GM18868 (cell line): Measurements from ENCODE around the gene GRIK4.
A peak's percentile ranks its signal among the peaks of the same experiment; 100 is the strongest.
"Not testable (repeated sequence)": the region's sequence is repeated elsewhere in the genome, so short reads cannot be mapped to it uniquely, and the experiment has no call there.

Experiments used
- ATAC-seq: cut with Tn5 transposase; IDR thresholded peaks from one replicate; pipeline ENCODE4 v1.9.1; 2021; ENCODE audit warnings: mild to moderate bottlenecking, moderate library complexity; ENCODE audit not compliant: unreplicated experiment

The GRIK4 gene

GRCh38 chr11:120571476-120571875 is 59.9 kb downstream of the GRIK4 start:
- no peak for ATAC-seq

GRCh38 chr11:120573756-120574354 is 62.3 kb downstream of the GRIK4 start:
- no peak for ATAC-seq

- no peak for ATAC-seq
Measured at GRCh38 chr11:120574876-120575275, 63.3 kb downstream of the GRIK4 start.

- no peak for ATAC-seq
Measured at GRCh38 chr11:120575461-120575860, 63.9 kb downstream of the GRIK4 start.

GRCh38 chr11:120576606-120577005 is 65.1 kb downstream of the GRIK4 start:
- ATAC-seq = no peak

GRCh38 chr11:120577041-120577440 is 65.5 kb downstream of the GRIK4 start:
- no peak for ATAC-seq

- no peak for ATAC-seq
Measured at GRCh38 chr11:120577624-120578363, 66.2 kb downstream of the GRIK4 start.

GRCh38 chr11:120578596-120579154 is 67.1 kb downstream of the GRIK4 start:
- ATAC-seq = no peak

GRCh38 chr11:120579611-120580031 is 68.1 kb downstream of the GRIK4 start:
- ATAC-seq = peak; percentile 63

GRCh38 chr11:120581313-120581712 is 69.8 kb downstream of the GRIK4 start:
- no peak for ATAC-seq

GRCh38 chr11:120582535-120582934 is 71.0 kb downstream of the GRIK4 start:
- not testable (repeated sequence) for ATAC-seq

GRCh38 chr11:120586072-120586471 is 74.5 kb downstream of the GRIK4 start:
- no peak for ATAC-seq

GRCh38 chr11:120586728-120587127 is 75.2 kb downstream of the GRIK4 start:
- no peak for ATAC-seq

- ATAC-seq = no peak
Measured at GRCh38 chr11:120587299-120587698, 75.8 kb downstream of the GRIK4 start.

GRCh38 chr11:120589376-120589775 is 77.8 kb downstream of the GRIK4 start:
- no peak for ATAC-seq

GRCh38 chr11:120590472-120590871 is 78.9 kb downstream of the GRIK4 start:
- no peak for ATAC-seq

- no peak for ATAC-seq
Measured at GRCh38 chr11:120594746-120595145, 83.2 kb downstream of the GRIK4 start.

GRCh38 chr11:120595557-120595956 is 84.0 kb downstream of the GRIK4 start:
- ATAC-seq = no peak

- no peak for ATAC-seq
Measured at GRCh38 chr11:120597250-120598215, 86.0 kb downstream of the GRIK4 start.

GRCh38 chr11:120598517-120599257 is 87.1 kb downstream of the GRIK4 start:
- no peak for ATAC-seq
